ENCODE data around the gene SORCS2.

SORCS2 gene

GRCh38 chr4:7542781-7543180 is 350.4 kb downstream of the SORCS2 start:
- DNase-seq, result no peak

DNA sequence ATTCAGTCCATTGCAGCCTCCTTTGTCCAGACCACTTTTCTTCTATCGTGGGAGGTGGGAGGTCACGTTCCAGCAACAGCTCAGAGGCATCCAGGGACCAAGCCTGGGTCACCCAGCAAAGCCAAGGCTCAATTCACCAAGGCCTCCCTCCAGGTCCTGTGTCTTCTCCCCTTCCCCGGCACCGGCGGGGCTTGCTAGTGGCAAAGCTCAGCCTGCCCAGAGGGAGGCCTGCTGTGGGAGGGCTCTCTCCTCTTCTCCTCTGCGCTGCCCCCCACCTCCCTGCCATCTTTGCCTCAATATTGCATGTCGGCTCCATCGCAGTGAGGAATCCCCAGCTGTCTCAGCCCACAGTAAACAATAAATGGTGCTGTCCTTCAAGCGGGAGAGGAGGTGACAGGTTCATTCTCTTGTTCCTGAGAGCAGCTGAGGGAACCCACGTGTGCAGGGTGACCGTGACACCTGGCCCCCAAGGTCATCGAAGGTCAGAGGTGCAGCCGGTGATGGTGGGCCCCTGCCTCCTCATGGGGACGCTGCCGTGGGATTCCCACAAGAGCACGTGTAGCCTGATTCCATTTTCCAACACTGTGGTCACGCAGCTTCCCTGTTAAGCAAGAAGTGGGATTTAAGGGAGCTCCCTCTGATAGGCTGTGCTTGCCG is 353.9 kb downstream of the SORCS2 start:
- DNase-seq, result no peak

DNA sequence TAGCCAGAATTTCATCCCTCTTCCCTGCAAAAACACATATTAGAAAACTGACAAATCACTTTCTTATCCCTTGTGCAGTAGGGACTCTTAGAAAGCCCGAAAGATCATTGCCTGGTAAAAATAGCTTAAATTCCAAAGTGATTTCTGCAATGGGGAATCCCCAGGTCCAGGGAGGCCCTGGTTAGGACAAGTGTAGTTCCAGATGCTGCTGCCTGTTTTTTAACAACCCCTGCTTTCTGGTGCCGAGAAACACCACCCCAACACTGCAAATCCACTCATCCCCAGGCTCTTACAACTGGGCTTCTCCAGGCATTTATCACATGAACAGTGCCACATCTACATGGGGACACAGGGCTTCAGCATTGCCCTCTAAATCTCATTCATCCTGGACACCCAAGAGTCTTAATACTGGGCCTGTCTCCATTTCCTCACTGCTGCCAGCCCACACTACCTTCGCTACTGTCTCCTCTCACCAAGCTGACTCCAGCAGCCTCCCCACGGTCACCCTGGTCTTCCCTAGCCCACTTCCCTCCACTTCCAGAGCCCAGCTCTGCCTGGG is 354.6 kb downstream of the SORCS2 start:
- peak; percentile 13 for DNase-seq

DNA sequence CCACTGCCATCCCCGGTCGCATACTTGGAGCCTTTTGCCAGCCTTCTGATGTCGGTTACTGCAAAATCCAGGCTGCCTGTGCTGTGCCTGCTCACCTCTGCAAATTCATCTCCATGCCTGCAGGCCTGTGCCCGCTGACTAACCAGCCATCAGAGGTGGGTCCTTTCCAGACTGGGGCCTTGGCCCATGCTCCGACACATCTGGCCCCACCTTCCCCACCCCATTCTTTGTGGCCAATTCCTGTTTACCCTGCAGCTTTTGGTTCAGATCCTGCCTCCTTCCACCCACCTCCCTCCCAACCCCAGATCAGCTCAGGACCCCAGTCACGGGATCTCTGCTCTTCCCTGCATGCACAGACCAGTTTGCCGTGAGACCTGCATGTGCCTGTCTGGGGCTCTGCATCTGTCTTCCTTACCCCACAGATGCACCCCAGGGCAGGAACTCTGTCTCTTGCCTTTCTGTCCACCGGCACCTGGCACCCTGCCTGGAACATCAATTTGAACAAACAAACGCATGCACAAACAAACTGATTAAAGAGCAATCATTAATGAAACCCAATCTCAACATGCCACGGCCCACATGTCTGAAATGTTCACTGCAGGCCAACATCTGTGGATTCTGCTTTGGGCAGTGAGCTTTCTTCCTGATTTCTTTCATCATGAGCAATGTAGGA is 355.2 kb downstream of the SORCS2 start:
- DNase-seq, result peak; percentile 76

GRCh38 chr4:7549866-7550265 is 357.5 kb downstream of the SORCS2 start:
- DNase-seq, result no peak

- no peak for DNase-seq
Measured at GRCh38 chr4:7552466-7552865, 360.1 kb downstream of the SORCS2 start.

GRCh38 chr4:7553280-7553679 is 360.9 kb downstream of the SORCS2 start:
- no peak for DNase-seq

DNA sequence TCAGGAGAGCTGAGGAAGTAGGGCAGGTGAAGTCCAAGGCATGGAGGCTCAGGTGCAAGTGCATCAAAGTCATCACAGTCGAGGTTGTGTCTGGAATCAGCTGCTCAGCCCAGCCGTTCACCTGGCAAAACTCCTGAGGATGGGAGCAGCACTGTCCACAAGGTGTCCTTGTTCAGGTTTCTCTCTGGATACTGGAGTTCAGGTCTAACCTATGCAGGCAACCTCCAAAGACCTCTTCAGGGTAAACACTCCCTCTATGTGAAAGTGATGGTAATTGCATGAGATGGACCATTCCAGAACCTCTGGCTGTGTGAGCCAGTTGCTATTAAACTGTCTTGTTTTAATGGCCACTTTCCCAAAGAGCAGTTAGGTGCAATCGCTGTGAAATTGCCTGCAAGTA is 362.6 kb downstream of the SORCS2 start:
- DNase-seq, result no peak

DNA sequence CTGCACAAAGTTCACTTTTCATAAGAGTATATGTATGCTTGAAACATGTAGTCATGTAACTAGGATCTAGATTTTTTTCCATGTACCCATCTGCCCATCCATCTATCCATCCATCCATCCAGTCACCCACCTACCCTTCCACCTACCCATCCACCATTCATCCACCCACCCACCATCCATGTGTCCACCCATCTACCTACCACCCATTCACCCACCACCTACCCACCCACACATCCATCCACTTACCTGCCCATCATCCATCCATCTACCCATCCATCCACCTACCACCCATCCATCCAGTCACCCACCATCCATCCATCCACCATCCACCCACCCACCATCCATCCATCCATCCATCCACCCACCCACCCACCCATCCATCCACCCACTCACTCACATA is 364.2 kb downstream of the SORCS2 start:
- DNase-seq, result no peak

DNA sequence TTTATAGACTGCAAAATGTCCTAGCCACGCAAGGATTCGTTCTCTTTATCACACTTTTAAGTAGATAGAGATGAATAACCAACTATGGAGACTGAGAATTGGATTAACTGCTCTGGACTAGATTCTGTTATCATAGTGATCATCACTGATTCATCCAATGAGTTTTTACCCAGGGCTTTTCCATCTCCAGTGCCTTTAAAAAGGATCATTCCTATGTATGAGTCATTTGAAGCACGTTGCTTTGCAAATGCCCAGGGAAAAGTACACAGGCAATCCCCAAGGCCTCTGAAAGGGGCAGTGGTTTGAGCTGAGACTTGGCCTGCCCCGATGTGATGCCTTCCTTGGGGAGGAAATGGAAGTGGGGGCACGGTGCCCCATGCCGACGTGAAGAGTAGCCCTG is 365.1 kb downstream of the SORCS2 start:
- no peak for DNase-seq

- no peak for DNase-seq
Measured at GRCh38 chr4:7558436-7558835, 366.1 kb downstream of the SORCS2 start.

DNA sequence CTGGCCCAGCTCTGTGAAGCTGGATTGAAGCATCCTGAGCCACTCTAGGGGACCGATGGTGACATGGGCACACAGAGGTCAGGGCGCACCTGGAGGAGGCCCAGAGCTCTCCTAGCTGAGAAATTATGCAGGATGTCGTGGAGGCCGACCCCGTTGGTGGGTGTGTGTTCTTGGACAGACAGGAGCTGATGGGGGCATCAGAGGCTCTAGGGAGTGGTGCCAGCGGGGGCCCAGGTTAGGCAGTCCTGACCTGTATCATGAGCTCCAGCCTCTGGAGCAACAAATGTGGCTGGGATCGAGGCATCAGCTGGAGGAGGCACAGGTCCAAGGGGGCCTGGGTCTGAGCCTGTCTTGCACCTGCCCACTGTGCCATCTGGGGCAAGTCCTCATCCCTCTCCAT is 367.0 kb downstream of the SORCS2 start:
- no peak for DNase-seq

- DNase-seq, result no peak
Measured at GRCh38 chr4:7559741-7560395, 367.5 kb downstream of the SORCS2 start.

GRCh38 chr4:7561557-7561956 is 369.2 kb downstream of the SORCS2 start:
- no peak for DNase-seq

GRCh38 chr4:7564242-7564641 is 371.9 kb downstream of the SORCS2 start:
- no peak for DNase-seq

DNA sequence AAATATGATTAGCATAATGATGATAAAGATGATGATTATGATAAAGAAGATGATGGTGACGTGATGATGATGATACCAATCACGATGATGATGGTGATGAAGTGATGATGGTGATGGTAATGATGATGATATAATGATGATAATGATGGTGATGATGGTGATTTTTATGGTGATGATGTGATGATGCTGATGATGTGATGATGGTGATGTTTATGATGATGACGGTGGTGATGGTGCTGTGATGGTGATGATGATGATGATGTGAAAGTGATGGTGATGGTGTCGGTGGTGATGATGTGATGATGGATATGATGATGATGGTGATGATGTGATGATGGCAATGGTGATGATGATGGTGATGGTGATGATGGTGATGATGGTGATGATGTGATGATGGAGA is 373.1 kb downstream of the SORCS2 start:
- DNase-seq, result no peak

DNA sequence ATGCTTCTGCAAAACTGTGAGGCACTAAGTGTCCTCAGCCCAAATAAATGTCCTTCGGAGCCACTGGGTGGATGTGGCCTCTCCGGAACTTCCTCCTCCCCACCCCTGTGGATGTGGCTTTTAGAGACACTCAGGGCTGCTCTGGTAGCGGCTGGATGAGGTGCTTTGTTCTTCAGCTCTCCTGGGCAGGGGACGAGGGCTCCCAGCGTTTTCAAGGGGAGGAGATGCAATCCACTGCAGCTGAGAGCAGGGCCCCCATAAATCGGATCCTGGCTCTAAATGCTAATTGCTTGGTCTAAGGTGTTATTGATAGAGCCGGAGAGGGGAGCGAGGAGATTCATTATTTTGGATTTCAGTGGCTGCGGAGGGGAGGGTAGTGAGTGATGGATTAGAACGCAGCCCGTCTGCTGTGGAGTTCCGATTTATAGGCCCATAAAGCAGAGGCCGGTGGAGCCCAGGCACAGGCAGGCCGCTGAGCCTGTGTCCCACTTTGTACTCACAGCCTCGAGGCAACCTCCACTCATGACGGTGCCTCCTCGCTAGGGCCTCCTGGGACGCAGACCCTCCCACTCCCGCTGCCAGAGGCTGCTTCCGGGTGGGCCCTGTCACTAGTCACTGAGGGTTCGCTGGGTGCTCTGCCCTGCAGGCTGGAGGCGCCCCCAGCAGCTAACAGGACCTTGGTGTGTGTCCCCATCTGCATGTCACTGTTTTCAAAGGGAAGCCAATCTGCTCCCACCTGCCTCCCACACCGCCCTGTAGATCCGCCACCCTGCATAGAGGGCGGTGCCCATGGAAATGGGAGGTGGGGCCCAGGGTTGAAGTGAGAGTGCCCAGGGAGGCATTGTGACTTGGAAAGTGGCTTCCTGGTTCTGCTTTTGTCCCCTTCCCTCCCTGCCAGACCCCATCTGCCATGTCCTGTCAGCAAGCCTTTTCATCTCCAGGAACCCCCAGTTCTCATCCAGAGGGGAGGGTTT is 377.8 kb downstream of the SORCS2 start:
- no peak for DNase-seq

DNA sequence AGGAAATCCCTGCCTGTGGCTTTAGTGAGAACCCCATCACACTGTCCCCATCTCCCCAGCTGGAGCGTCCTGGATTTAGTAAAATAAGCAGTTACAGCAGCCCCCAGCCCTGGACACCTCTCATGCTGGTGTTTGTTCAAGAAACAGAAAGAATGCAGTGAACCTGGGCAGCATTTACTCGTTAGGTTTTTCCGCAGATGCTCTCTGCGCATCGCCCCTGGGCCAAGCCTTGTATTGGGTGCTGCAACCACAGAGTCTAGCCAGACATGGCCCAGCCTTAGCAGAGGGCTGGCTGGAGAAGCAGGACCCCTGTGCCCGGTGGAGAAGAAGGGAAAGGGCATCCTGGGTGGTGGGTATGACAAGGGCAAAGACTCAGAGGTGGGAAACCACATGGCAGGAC is 378.7 kb downstream of the SORCS2 start:
- no peak for DNase-seq

GRCh38 chr4:7571701-7572100 is 379.4 kb downstream of the SORCS2 start:
- no peak for DNase-seq

DNA sequence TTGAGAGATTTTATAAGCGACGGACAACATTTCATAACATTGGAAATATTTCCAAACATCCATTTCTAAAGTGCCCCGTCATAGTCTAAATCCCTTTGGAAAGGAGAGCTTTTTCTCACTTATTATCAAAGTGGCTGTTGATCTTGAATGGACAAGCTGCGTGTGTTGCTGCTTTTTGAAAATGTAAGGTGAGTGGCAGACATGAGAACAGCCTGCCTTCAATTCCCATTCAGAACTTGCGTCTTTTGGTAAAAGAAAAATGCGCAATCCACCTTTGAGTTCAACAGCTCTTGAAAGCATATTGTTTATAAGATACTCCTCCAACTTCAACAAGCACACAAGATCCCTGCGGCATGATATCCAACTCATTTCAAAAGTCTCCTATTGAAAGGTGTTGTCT is 380.6 kb downstream of the SORCS2 start:
- DNase-seq, result no peak

DNA sequence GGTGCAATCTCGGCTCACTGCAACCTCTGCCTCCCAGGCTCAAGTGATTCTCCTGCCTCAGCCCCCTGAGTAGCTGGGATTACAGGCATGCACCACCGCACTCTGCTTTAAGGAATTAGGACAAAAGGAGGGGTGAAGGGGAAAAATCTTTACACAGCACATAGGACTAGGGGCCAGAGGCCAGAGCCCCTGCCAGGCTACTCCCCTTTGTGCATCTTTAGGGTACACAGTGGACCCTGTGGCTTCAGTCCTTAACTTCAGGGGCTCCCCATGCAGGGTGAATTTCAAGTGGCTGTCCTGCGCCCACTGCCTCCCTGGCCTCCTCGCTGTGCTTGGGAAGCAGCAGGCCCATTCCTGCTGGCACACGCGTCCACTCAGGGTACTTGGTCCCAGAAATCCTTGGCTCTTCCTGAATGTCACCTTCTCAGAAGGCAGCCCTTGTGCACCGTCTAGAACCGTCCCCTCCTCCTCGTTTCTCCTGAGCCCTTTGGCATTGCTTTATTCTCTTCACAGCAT is 381.3 kb downstream of the SORCS2 start:
- no peak for DNase-seq

GRCh38 chr4:7574287-7575014 is 382.1 kb downstream of the SORCS2 start:
- DNase-seq, result no peak

Measured in NCI-H1694 treated with DMSO at 0.1 percent for 48 hours (cell line).